Neuronal stem cell (in vitro differentiated cells): Measurements from ENCODE around the gene TCF19.
"Not testable (repeated sequence)": the region's sequence is repeated elsewhere in the genome, so short reads cannot be mapped to it uniquely, and the experiment has no call there.

Experiments
- DNase-seq: peaks from one replicate; pipeline ENCODE4 v3.0.0-alpha.2; 2013; ENCODE audit warnings: low spot score
- H2AFZ ChIP-seq: one replicate; pipeline ENCODE4 v1.6.1; 2013; ENCODE audit warnings: mild to moderate bottlenecking, low read length, inconsistent platforms
- H2AK5ac ChIP-seq: 2 replicates; pipeline ENCODE4 v1.6.1; 2013; ENCODE audit warnings: low read depth, mild to moderate bottlenecking, inconsistent platforms, low read length, moderate library complexity, mixed read lengths
- H2BK120ac ChIP-seq: 2 replicates; pipeline ENCODE4 v1.6.1; 2013; ENCODE audit warnings: low read depth, mild to moderate bottlenecking, inconsistent platforms, low read length, moderate library complexity, mixed read lengths
- H2BK12ac ChIP-seq: one replicate; pipeline ENCODE4 v1.6.1; 2013; ENCODE audit warnings: low read length, inconsistent platforms
- H2BK15ac ChIP-seq: 2 replicates; pipeline ENCODE4 v1.6.1; 2013; ENCODE audit warnings: mild to moderate bottlenecking, low read length, inconsistent platforms, mixed read lengths
- H2BK5ac ChIP-seq: one replicate; pipeline ENCODE4 v1.6.1; 2013; ENCODE audit warnings: inconsistent platforms, mild to moderate bottlenecking, low read length, moderate library complexity
- H3K14ac ChIP-seq: one replicate; pipeline ENCODE4 v1.6.1; 2013; ENCODE audit warnings: low read length, inconsistent platforms
- H3K18ac ChIP-seq: 2 replicates; pipeline ENCODE4 v1.6.1; 2013; ENCODE audit warnings: low read length, inconsistent platforms
- H3K23ac ChIP-seq: 2 replicates; pipeline ENCODE4 v1.6.1; 2013; ENCODE audit warnings: low read depth, mild to moderate bottlenecking, mixed read lengths, low read length, inconsistent platforms; ENCODE audit not compliant: poor library complexity
- H3K27ac ChIP-seq: replicated peaks from 3 replicates; pipeline ENCODE4 v1.5.1; 2013; ENCODE audit warnings: low read length, inconsistent platforms
- H3K27me3 ChIP-seq, 3 experiments: 2 replicates each; pipeline ENCODE4 v1.6.1; 2013; ENCODE audit warnings: low read length in 3 of 3, mild to moderate bottlenecking in 2 of 3, inconsistent platforms in 1 of 3, low read depth in 1 of 3, mixed read lengths in 1 of 3, moderate library complexity in 1 of 3; ENCODE audit not compliant: control insufficient read depth in 3 of 3, insufficient read depth in 3 of 3
- H3K36me3 ChIP-seq, 2 donors: replicated peaks in 1 of 2; 2 replicates each; pipeline ENCODE4 v1.6.1; 2013; ENCODE audit warnings: low read length in 2 of 2; ENCODE audit not compliant: control insufficient read depth in 2 of 2, insufficient read depth in 2 of 2
- H3K4ac ChIP-seq: 2 replicates; pipeline ENCODE4 v1.6.1; 2013; ENCODE audit warnings: inconsistent platforms, mild to moderate bottlenecking, low read length, moderate library complexity
- H3K4me1 ChIP-seq, 2 donors: 1 replicate in 1 of 2; 2 replicates in 1 of 2; pipeline ENCODE4 v1.6.1; 2013; ENCODE audit warnings: low read length in 2 of 2, low read depth in 1 of 2; ENCODE audit not compliant: control insufficient read depth in 2 of 2, insufficient read depth in 1 of 2
- H3K4me2 ChIP-seq: one replicate; pipeline ENCODE4 v1.6.1; 2013; ENCODE audit warnings: mild to moderate bottlenecking, low read length, inconsistent platforms; ENCODE audit not compliant: insufficient read depth, poor library complexity, severe bottlenecking
- H3K4me3 ChIP-seq, 2 donors: 2 replicates each; pipeline ENCODE4 v1.5.1; 2013; ENCODE audit warnings: low read length in 2 of 2, mild to moderate bottlenecking in 2 of 2, inconsistent platforms in 1 of 2, moderate library complexity in 1 of 2
- H3K79me1 ChIP-seq: one replicate; pipeline ENCODE4 v1.6.1; 2013; ENCODE audit warnings: low read depth, mild to moderate bottlenecking, inconsistent platforms, low read length, moderate library complexity
- H3K9ac ChIP-seq: one replicate; pipeline ENCODE4 v1.6.1; 2013; ENCODE audit warnings: mild to moderate bottlenecking, low read depth, low read length, inconsistent platforms; ENCODE audit not compliant: poor library complexity
- H3K9me3 ChIP-seq, 2 donors: replicated peaks in 1 of 2; 2 replicates each; pipeline versions ENCODE3 to v1.6.1; 2013; ENCODE audit warnings: low read length in 2 of 2, mild to moderate bottlenecking in 2 of 2, inconsistent platforms in 1 of 2, low read depth in 1 of 2, mixed read lengths in 1 of 2, moderate library complexity in 1 of 2; ENCODE audit not compliant: control insufficient read depth in 2 of 2, insufficient read depth in 1 of 2
- H4K8ac ChIP-seq: one replicate; pipeline ENCODE4 v1.6.1; 2013; ENCODE audit warnings: low read depth, mild to moderate bottlenecking, inconsistent platforms, low read length, moderate library complexity
- H4K91ac ChIP-seq: one replicate; pipeline ENCODE4 v1.6.1; 2013; ENCODE audit warnings: low read length, low read depth, mild to moderate bottlenecking, inconsistent platforms; ENCODE audit not compliant: poor library complexity
- WGBS, 2 donors: extraction: QIAGEN DNeasy Blood & Tissue Kit; methylation state at CpG; one replicate each; pipeline ENCODE4 v1.1.7; 2013; ENCODE audit warnings: missing lambda C conversion rate in 2 of 2, mixed read lengths in 1 of 2; ENCODE audit not compliant: insufficient read length in 2 of 2, insufficient replicate concordance in 1 of 2; ENCODE audit errors: extremely low coverage in 2 of 2; 5-methylcytosine and 5-hydroxymethylcytosine counted together

TCF19 gene

GRCh38 chr6:31194061-31194834, 35.9 kb downstream of the TCF19 start:
- Histone ChIP-seq H3K18ac (no peak overlapping the region), H3K79me1 (no peaks in the 10 kb centered on the region), H2BK15ac (peak overlapping the region; percentile 39), H3K14ac (no peak overlapping the region), H3K9me3 (no peaks in the 10 kb centered on the region), H3K9ac (no peak overlapping the region), H4K8ac (no peak overlapping the region), H3K23ac (no peak overlapping the region), H2AFZ (no peak overlapping the region), H3K27ac (no peak overlapping the region), H4K91ac (no peak overlapping the region), H2BK120ac (no peak overlapping the region), H3K4me3 (no peak overlapping the region), H3K4ac (no peak overlapping the region), H2BK5ac (no peak overlapping the region), H2BK12ac (no peak overlapping the region), H3K4me1 (no peaks in the 10 kb centered on the region), H3K4me2 (no peak overlapping the region), H3K27me3 (no peaks in the 10 kb centered on the region), H3K36me3 (no peaks in the 10 kb centered on the region), H2AK5ac (no peak overlapping the region)
- WGBS, 2 donors: no CpG with 5 or more reads among the region's 6 CpGs
- no peak for DNase-seq

- not testable (repeated sequence) for H3K9ac ChIP-seq, H3K4ac ChIP-seq, H2BK15ac ChIP-seq, H2BK120ac ChIP-seq, DNase-seq, H3K27me3 ChIP-seq, H3K27ac ChIP-seq, H3K79me1 ChIP-seq, H3K9me3 ChIP-seq, H3K4me2 ChIP-seq, H2AFZ ChIP-seq, H3K4me1 ChIP-seq, H2AK5ac ChIP-seq, H4K91ac ChIP-seq, H2BK5ac ChIP-seq, H3K23ac ChIP-seq, H3K18ac ChIP-seq, H2BK12ac ChIP-seq, H3K36me3 ChIP-seq, H3K14ac ChIP-seq, H3K4me3 ChIP-seq, H4K8ac ChIP-seq
- WGBS, 2 donors: no CpG with 5 or more reads among the region's 41 CpGs
Measured at GRCh38 chr6:31195308-31195979, 37.1 kb downstream of the TCF19 start.

- Histone ChIP-seq H2AFZ (peak overlapping the region; percentile 97), H3K4me3 (peak overlapping the region in 1 of 2 donors; percentile 60)
- H2AK5ac ChIP-seq, H3K79me1 ChIP-seq, H3K9ac ChIP-seq, H3K9me3 ChIP-seq, H3K23ac ChIP-seq, H2BK120ac ChIP-seq, DNase-seq, H3K4me2 ChIP-seq, H4K8ac ChIP-seq, H2BK15ac ChIP-seq, H3K14ac ChIP-seq, H2BK12ac ChIP-seq, H4K91ac ChIP-seq, H3K27ac ChIP-seq, H3K4me1 ChIP-seq, H3K4ac ChIP-seq, H3K18ac ChIP-seq, H3K27me3 ChIP-seq, H2BK5ac ChIP-seq, H3K36me3 ChIP-seq: not testable (repeated sequence)
- WGBS, 2 donors: no CpG with 5 or more reads among the region's 25 CpGs
Measured at GRCh38 chr6:31196251-31197022, 38.0 kb downstream of the TCF19 start.
